GM23248 (cell line): ENCODE measurements around the gene RBMS3.
A peak's percentile ranks its signal among the peaks of the same experiment; 100 is the strongest.

Source experiments
- EZH2 ChIP-seq: fragments of 200-600 bp; sonication (generic); IDR thresholded peaks from 2 replicates; pipeline ENCODE4 v1.6.1; 2018; ENCODE audit warnings: antibody characterized with exemption, mild to moderate bottlenecking; ENCODE audit not compliant: insufficient read depth, poor library complexity, severe bottlenecking
- EZH2phosphoT487 ChIP-seq: fragments of 200-600 bp; sonication (generic); IDR thresholded peaks from 2 replicates; pipeline ENCODE4 v1.6.1; 2018; ENCODE audit warnings: antibody characterized with exemption, moderate library complexity, mild to moderate bottlenecking, low read depth; ENCODE audit not compliant: insufficient read depth

DNA sequence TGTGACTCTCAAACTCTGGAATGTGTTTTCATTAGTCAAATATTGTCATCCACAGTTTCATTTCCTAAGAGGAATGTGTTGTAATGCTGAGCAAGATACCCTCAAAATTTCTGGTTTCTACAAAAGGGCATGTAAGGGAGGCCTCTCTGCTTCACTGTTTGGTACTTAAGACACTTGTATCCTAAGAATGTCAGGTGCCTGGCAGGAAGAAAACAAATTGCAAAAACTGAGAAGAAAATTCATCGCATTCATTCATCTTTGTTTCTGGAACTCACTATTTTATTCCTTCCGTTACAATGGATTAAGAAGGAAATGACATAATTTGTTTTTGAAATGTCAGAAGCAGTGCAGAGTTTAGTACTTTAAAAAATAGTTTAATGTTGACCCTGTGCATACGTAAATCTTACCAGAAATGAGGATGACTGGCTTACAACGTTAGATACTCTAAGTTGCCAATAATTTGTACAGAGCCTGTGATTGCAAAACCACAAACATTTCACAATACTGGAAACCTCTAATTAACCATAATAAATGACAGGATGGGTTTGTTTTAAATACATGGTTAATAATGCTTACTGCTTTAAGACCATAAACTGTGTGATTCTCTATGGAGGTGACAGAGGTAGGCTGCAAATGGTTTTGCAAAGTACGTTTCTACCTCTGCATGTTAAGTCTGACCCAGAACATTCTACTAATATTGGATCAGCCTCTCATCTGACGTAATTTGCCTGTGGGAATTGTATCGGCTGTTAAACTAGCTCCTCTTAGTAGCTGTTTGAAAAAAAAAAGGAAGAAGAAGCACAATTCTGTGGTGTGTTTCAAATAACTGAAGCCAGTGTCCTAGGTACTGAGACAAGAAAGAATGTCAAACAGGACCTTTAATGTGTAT lies 477.8 kb downstream of the RBMS3 start:
- 0 out of 2 replicates have a peak, but pooled peaks have one; percentile 51 for TF ChIP-seq EZH2phosphoT487
- no peak for TF ChIP-seq EZH2
